ENCODE results near the gene MPND. TPM values are rescaled to one million over a fixed set of nuclear protein-coding genes. Genes with fewer than 3 reads are reported as not detected.

The MPND gene
- total and polyA plus RNA-seq, 5 donors from 2014 or later: 4.9 to 12.2 (median 5.9) TPM

- H3K4me3 Mint-ChIP-seq: peak within 1 kb of the TSS; percentile 86 to 92 (median 90)
- no peaks in the 10 kb centered on the region for H3K27me3 ChIP-seq (ENCODE audit: control insufficient read depth, insufficient read depth, low read length)
- peaks cover 8% of the 10 kb centered on the region for H3K36me3 Mint-ChIP-seq
- no peaks in the 10 kb centered on the region for H3K27me3 Mint-ChIP-seq
- H3K27ac Mint-ChIP-seq: peak within 1 kb of the TSS; percentile 87 to 98 (median 97)
- H3K4me3 ChIP-seq (ENCODE audit: low read depth, low read length): peak within 1 kb of the TSS; percentile 87
- no peaks in the 10 kb centered on the region for H3K9me3 ChIP-seq (ENCODE audit: control insufficient read depth in 2 of 2, low read length in 2 of 2)
- H3K9me3 Mint-ChIP-seq: no peaks in the 10 kb centered on the region
- H3K27ac ChIP-seq (ENCODE audit: insufficient read depth, low read length, poor library complexity, severe bottlenecking): peak within 1 kb of the TSS; percentile 98
- DNase-seq (peak; percentile 99 to 100 (median 100)), ATAC-seq (ENCODE audit: low read depth in 2 of 2) (peak; percentile 91)
- peaks cover 45% of the 10 kb centered on the region for H3K4me1 ChIP-seq (ENCODE audit: control insufficient read depth, insufficient read depth, low read length, poor library complexity, severe bottlenecking)
- no peaks in the 10 kb centered on the region for H3K36me3 ChIP-seq (ENCODE audit: control insufficient read depth, insufficient read depth, low read length)
- H3K4me1 Mint-ChIP-seq: peaks cover 11 to 61% (median 41%) of the 10 kb centered on the region in 4 donors
Observed at GRCh38 chr19:4402171-4403004, 59.0 kb downstream of the MPND start, which contains the start of gene CHAF1A. Gene CHAF1A, plus strand, starts transcription at chr19:4402640. Its CDS starts 123 bp downstream, at chr19:4402763.

GRCh38 chr19:4403005-4403761, 59.8 kb downstream of the MPND start:
- no peak for ATAC-seq (ENCODE audit: low read depth in 2 of 2)
- Histone ChIP-seq H3K36me3 (ENCODE audit: control insufficient read depth, insufficient read depth, low read length) (no peaks in the 10 kb centered on the region), H3K4me1 (ENCODE audit: control insufficient read depth, insufficient read depth, low read length, poor library complexity, severe bottlenecking) (peaks cover 40% of the 10 kb centered on the region), H3K27me3 (ENCODE audit: control insufficient read depth, insufficient read depth, low read length) (no peaks in the 10 kb centered on the region), H3K27ac (ENCODE audit: insufficient read depth, low read length, poor library complexity, severe bottlenecking) (peak overlapping the region; percentile 98), H3K9me3 (ENCODE audit: control insufficient read depth in 2 of 2, low read length in 2 of 2) (no peaks in the 10 kb centered on the region), H3K4me3 (ENCODE audit: low read depth, low read length) (peak overlapping the region; percentile 74)
- no peak for DNase-seq
- Mint-ChIP-seq H3K27me3 (no peaks in the 10 kb centered on the region), H3K4me3 (peak overlapping the region; percentile 77 to 91 (median 88)), H3K27ac (peak overlapping the region in 2 of 3 donors; percentile 78 to 89), H3K36me3 (peaks cover 10% of the 10 kb centered on the region), H3K4me1 (peaks cover 11 to 56% (median 37%) of the 10 kb centered on the region in 4 donors), H3K9me3 (no peaks in the 10 kb centered on the region)

- Mint-ChIP-seq H3K27ac (peak overlapping the region in 2 of 3 donors; percentile 68 to 86), H3K36me3 (peaks cover 14% of the 10 kb centered on the region), H3K4me1 (peaks cover 11 to 35% (median 25%) of the 10 kb centered on the region in 4 donors), H3K9me3 (no peaks in the 10 kb centered on the region), H3K4me3 (peak overlapping the region in 1 of 4 donors; percentile 81), H3K27me3 (no peaks in the 10 kb centered on the region)
- no peak for ATAC-seq (ENCODE audit: low read depth in 2 of 2)
- no peak overlapping the region for H3K27ac ChIP-seq (ENCODE audit: insufficient read depth, low read length, poor library complexity, severe bottlenecking)
- no peaks in the 10 kb centered on the region for H3K27me3 ChIP-seq (ENCODE audit: control insufficient read depth, insufficient read depth, low read length)
- DNase-seq: no peak
- no peaks in the 10 kb centered on the region for H3K9me3 ChIP-seq (ENCODE audit: control insufficient read depth in 2 of 2, low read length in 2 of 2)
- no peak overlapping the region for H3K4me3 ChIP-seq (ENCODE audit: low read depth, low read length)
- H3K36me3 ChIP-seq (ENCODE audit: control insufficient read depth, insufficient read depth, low read length): peaks cover 10% of the 10 kb centered on the region
- peaks cover 20% of the 10 kb centered on the region for H3K4me1 ChIP-seq (ENCODE audit: control insufficient read depth, insufficient read depth, low read length, poor library complexity, severe bottlenecking)
Observed at GRCh38 chr19:4405977-4406376, 62.6 kb downstream of the MPND start.

- H3K9me3 Mint-ChIP-seq: no peaks in the 10 kb centered on the region
- Histone ChIP-seq H3K4me3 (ENCODE audit: low read depth, low read length) (no peak overlapping the region), H3K9me3 (ENCODE audit: control insufficient read depth in 2 of 2, low read length in 2 of 2) (no peaks in the 10 kb centered on the region), H3K36me3 (ENCODE audit: control insufficient read depth, insufficient read depth, low read length) (peaks cover 10% of the 10 kb centered on the region), H3K27ac (ENCODE audit: insufficient read depth, low read length, poor library complexity, severe bottlenecking) (no peak overlapping the region), H3K27me3 (ENCODE audit: control insufficient read depth, insufficient read depth, low read length) (no peaks in the 10 kb centered on the region), H3K4me1 (ENCODE audit: control insufficient read depth, insufficient read depth, low read length, poor library complexity, severe bottlenecking) (peaks cover 14% of the 10 kb centered on the region)
- no peak overlapping the region for H3K4me3 Mint-ChIP-seq
- H3K36me3 Mint-ChIP-seq: peaks cover 14% of the 10 kb centered on the region
- H3K27ac Mint-ChIP-seq: no peak overlapping the region
- ATAC-seq (ENCODE audit: low read depth in 2 of 2) (no peak), DNase-seq (no peak)
- H3K27me3 Mint-ChIP-seq: no peaks in the 10 kb centered on the region
- peaks cover 11 to 29% (median 20%) of the 10 kb centered on the region in 4 donors for H3K4me1 Mint-ChIP-seq
Observed at GRCh38 chr19:4406626-4407025, 63.3 kb downstream of the MPND start.

- Mint-ChIP-seq H3K27me3 (no peaks in the 10 kb centered on the region), H3K4me3 (no peak overlapping the region), H3K36me3 (peaks cover 18% of the 10 kb centered on the region), H3K9me3 (peaks cover 0 to 1% (median 0%) of the 10 kb centered on the region in 7 donors), H3K27ac (no peak overlapping the region), H3K4me1 (peaks cover 1 to 6% (median 4%) of the 10 kb centered on the region in 4 donors)
- no peaks in the 10 kb centered on the region for H3K4me1 ChIP-seq (ENCODE audit: control insufficient read depth, insufficient read depth, low read length, poor library complexity, severe bottlenecking)
- no peak overlapping the region for H3K4me3 ChIP-seq (ENCODE audit: low read depth, low read length)
- DNase-seq (no peak), ATAC-seq (ENCODE audit: low read depth in 2 of 2) (no peak)
- H3K27me3 ChIP-seq (ENCODE audit: control insufficient read depth, insufficient read depth, low read length): no peaks in the 10 kb centered on the region
- H3K36me3 ChIP-seq (ENCODE audit: control insufficient read depth, insufficient read depth, low read length): peaks cover 15% of the 10 kb centered on the region
- H3K27ac ChIP-seq (ENCODE audit: insufficient read depth, low read length, poor library complexity, severe bottlenecking): no peak overlapping the region
- H3K9me3 ChIP-seq (ENCODE audit: control insufficient read depth in 2 of 2, low read length in 2 of 2): no peaks in the 10 kb centered on the region
Observed at GRCh38 chr19:4409123-4409933, 66.0 kb downstream of the MPND start.

Other genes starting within 250 kb of the MPND start
- gene MAP2K2, start 219.4 kb upstream of the MPND start, total RNA-seq: 98.2 TPM
- 10 to 100 TPM; 38.5 to 70.2 (median 56.6) TPM for gene MAP2K2, start 219.4 kb upstream of the MPND start, polyA plus RNA-seq
- gene CREB3L3, start 189.9 kb upstream of the MPND start, total RNA-seq: not detected
- gene CREB3L3, start 189.9 kb upstream of the MPND start, polyA plus RNA-seq: under 1 TPM in 1 of 4 donors, not detected in 3; 0.07 TPM
- gene SIRT6, start 161.0 kb upstream of the MPND start, total RNA-seq: 34.2 TPM
- gene SIRT6, start 161.0 kb upstream of the MPND start, polyA plus RNA-seq: 1 to 10 TPM; 1.7 to 4.4 (median 3.1) TPM
- gene ANKRD24, start 160.9 kb upstream of the MPND start, total RNA-seq: 1.5 TPM
- gene ANKRD24, start 160.9 kb upstream of the MPND start, polyA plus RNA-seq: under 1 TPM in 3 of 4 donors, not detected in 1; 0.12 to 0.53 (median 0.26) TPM
- not detected for gene EBI3, start 114.0 kb upstream of the MPND start, total RNA-seq
- gene EBI3, start 114.0 kb upstream of the MPND start, polyA plus RNA-seq: under 1 TPM in 2 of 4 donors, not detected in 2; 0.24 to 0.57 TPM
- 37.7 TPM for gene YJU2, start 96.5 kb upstream of the MPND start, total RNA-seq
- gene YJU2, start 96.5 kb upstream of the MPND start, polyA plus RNA-seq: 10 to 100 TPM; 24.8 to 34.1 (median 28.2) TPM
- gene SHD, start 64.3 kb upstream of the MPND start, total RNA-seq: not detected
- not detected for gene SHD, start 64.3 kb upstream of the MPND start, polyA plus RNA-seq
- gene TMIGD2, start 41.2 kb upstream of the MPND start, total RNA-seq: 4.8 TPM
- gene TMIGD2, start 41.2 kb upstream of the MPND start, polyA plus RNA-seq: 10 to 100 TPM in 2 of 4 donors, 1 to 10 TPM in 2; 4.8 to 17.1 (median 11.1) TPM
- 1.0 TPM for gene FSD1, start 39.0 kb upstream of the MPND start, total RNA-seq
- 1 to 10 TPM in 1 of 4 donors, under 1 TPM in 1, not detected in 2; 0.76 to 1.6 TPM for gene FSD1, start 39.0 kb upstream of the MPND start, polyA plus RNA-seq
- 2.2 TPM for gene STAP2, start 4.7 kb upstream of the MPND start, total RNA-seq
- 1 to 10 TPM; 1.6 to 3.0 (median 2.4) TPM for gene STAP2, start 4.7 kb upstream of the MPND start, polyA plus RNA-seq
- 54.0 TPM for gene SH3GL1, start 57.0 kb downstream of the MPND start, total RNA-seq
- 10 to 100 TPM; 13.4 to 23.0 (median 17.6) TPM for gene SH3GL1, start 57.0 kb downstream of the MPND start, polyA plus RNA-seq
- gene CHAF1A, start 59.1 kb downstream of the MPND start, total RNA-seq: 28.9 TPM
- 1 to 10 TPM; 2.6 to 5.5 (median 3.6) TPM for gene CHAF1A, start 59.1 kb downstream of the MPND start, polyA plus RNA-seq
- gene UBXN6, start 114.2 kb downstream of the MPND start, total RNA-seq: 54.2 TPM
- gene UBXN6, start 114.2 kb downstream of the MPND start, polyA plus RNA-seq: 1 to 10 TPM; 4.6 to 6.4 (median 4.9) TPM
- 32.7 TPM for gene HDGFL2, start 128.7 kb downstream of the MPND start, total RNA-seq
- gene HDGFL2, start 128.7 kb downstream of the MPND start, polyA plus RNA-seq: 10 to 100 TPM; 11.5 to 12.6 (median 12.2) TPM
- not detected for gene PLIN4, start 174.9 kb downstream of the MPND start, total RNA-seq
- under 1 TPM in 3 of 4 donors, not detected in 1; 0.02 to 0.13 (median 0.05) TPM for gene PLIN4, start 174.9 kb downstream of the MPND start, polyA plus RNA-seq
- gene PLIN5, start 191.7 kb downstream of the MPND start, total RNA-seq: not detected
- under 1 TPM in 3 of 4 donors, not detected in 1; 0.07 to 0.97 (median 0.25) TPM for gene PLIN5, start 191.7 kb downstream of the MPND start, polyA plus RNA-seq
- gene LRG1, start 196.5 kb downstream of the MPND start, total RNA-seq: 0.49 TPM
- 1 to 10 TPM in 3 of 4 donors, under 1 TPM in 1; 0.47 to 1.4 (median 1.2) TPM for gene LRG1, start 196.5 kb downstream of the MPND start, polyA plus RNA-seq
- gene SEMA6B, start 216.1 kb downstream of the MPND start, total RNA-seq: not detected
- not detected for gene SEMA6B, start 216.1 kb downstream of the MPND start, polyA plus RNA-seq

Data from CD4-positive, CD25-positive, alpha-beta regulatory T cell (primary cell).